B cell (primary cell): ENCODE results near the gene CEMIP2. TPM values are rescaled to one million over a fixed set of nuclear protein-coding genes. Genes with fewer than 3 reads are reported as not detected.

Experiments used
- ATAC-seq: fragments of 200-7000 bp; cut with Tn5 transposase; one replicate; pipeline ENCODE4 v1.10.0; 2021; ENCODE audit warnings: low read depth, mild to moderate bottlenecking, moderate number of reproducible peaks, moderate library complexity
- CTCF ChIA-PET: fragments of 350-600 bp; sonication (Branson Sonifier 250); formaldehyde crosslinking; loops from one replicate; lab custom pipeline; 2021; ENCODE audit warnings: antibody characterized with exemption, inconsistent platforms; lab: Charles Lee
- POLR2A ChIA-PET: fragments of 350-600 bp; sonication (Branson Sonifier 250); formaldehyde crosslinking; loops from one replicate; lab custom pipeline; 2021; ENCODE audit warnings: antibody characterized with exemption; lab: Charles Lee
- DNase-seq: peaks from one replicate; pipeline ENCODE4 v3.0.0; 2013
- H2AFZ ChIP-seq: 2 replicates; pipeline ENCODE4 v1.6.1; 2012; ENCODE audit warnings: mild to moderate bottlenecking, low read depth, low read length; ENCODE audit not compliant: insufficient read depth, poor library complexity, severe bottlenecking
- H3K27ac ChIP-seq, 2 donors: 1 replicate in 1 of 2; 2 replicates in 1 of 2; pipeline ENCODE4 v1.5.1; 2012 to 2013; ENCODE audit warnings: low read length in 2 of 2, mild to moderate bottlenecking in 2 of 2, moderate library complexity in 1 of 2
- H3K27me3 ChIP-seq, 4 experiments: fragments of 200-600 bp in 1 of 4; sonication (generic) in 1 of 4; replicated peaks in 1 of 4; 1 replicate in 2 of 4; 2 replicates in 2 of 4; pipeline versions ENCODE4 v1.6.1 to v1.7.0; 2013 to 2016; ENCODE audit warnings: low read length in 3 of 4, mild to moderate bottlenecking in 2 of 4, mixed read lengths in 1 of 4, moderate library complexity in 1 of 4; ENCODE audit not compliant: insufficient read depth in 4 of 4, control insufficient read depth in 3 of 4; ENCODE audit errors: control extremely low read depth in 1 of 4
- H3K36me3 ChIP-seq, 2 experiments: replicated peaks in 1 of 2; 1 replicate in 1 of 2; 2 replicates in 1 of 2; pipeline versions ENCODE4 v1.6.1 to v1.7.1; 2013; ENCODE audit warnings: low read length in 1 of 2; ENCODE audit not compliant: insufficient read depth in 2 of 2, control insufficient read depth in 1 of 2; ENCODE audit errors: control extremely low read depth in 1 of 2, extremely low read depth in 1 of 2
- H3K4me1 ChIP-seq, 2 donors: fragments of 200-600 bp in 1 of 2; sonication (generic) in 1 of 2; 1 replicate in 1 of 2; 2 replicates in 1 of 2; pipeline versions ENCODE4 v1.5.1 to v1.6.1; 2013 to 2017; ENCODE audit warnings: low read length in 2 of 2; ENCODE audit not compliant: control insufficient read depth in 2 of 2, insufficient read depth in 2 of 2
- H3K4me2 ChIP-seq: replicated peaks from 2 replicates; pipeline ENCODE3; 2012; ENCODE audit warnings: mild to moderate bottlenecking, low read depth, low read length; ENCODE audit not compliant: poor library complexity, severe bottlenecking
- H3K4me3 ChIP-seq, 5 experiments: fragments of 200-600 bp in 1 of 5; sonication (generic) in 1 of 5; 1 replicate in 3 of 5; 2 replicates in 2 of 5; pipeline versions ENCODE4 v1.5.1 to v1.7.0; 2011 to 2016; ENCODE audit warnings: low read length in 4 of 5, mild to moderate bottlenecking in 4 of 5, low read depth in 2 of 5, control low read depth in 1 of 5, moderate library complexity in 1 of 5; ENCODE audit not compliant: insufficient read depth in 1 of 5; ENCODE audit errors: control extremely low read depth in 1 of 5, extremely low read depth in 1 of 5
- H3K79me2 ChIP-seq: fragments of 200-600 bp; sonication (generic); one replicate; pipeline ENCODE4 v1.6.0; 2016; ENCODE audit warnings: low read length; ENCODE audit not compliant: control insufficient read depth, insufficient read depth
- H3K9ac ChIP-seq: fragments of 200-600 bp; sonication (generic); 2 replicates; pipeline ENCODE4 v1.6.1; 2017; ENCODE audit warnings: mild to moderate bottlenecking, low read length, moderate library complexity
- H3K9me3 ChIP-seq, 3 donors: one replicate each; pipeline versions ENCODE4 v1.6.1 to v1.7.1; 2013; ENCODE audit warnings: low read length in 2 of 3; ENCODE audit not compliant: control insufficient read depth in 2 of 3, insufficient read depth in 1 of 3; ENCODE audit errors: control extremely low read depth in 1 of 3
- H4K20me1 ChIP-seq: 2 replicates; pipeline ENCODE4 v1.6.0; 2012; ENCODE audit warnings: mild to moderate bottlenecking, low read length; ENCODE audit not compliant: insufficient read depth, control insufficient read depth, poor library complexity, severe bottlenecking
- H3K27ac Mint-ChIP-seq: one replicate; pipeline ENCODE4 v1.8.0; 2021; ENCODE audit warnings: mixed read lengths
- H3K27me3 Mint-ChIP-seq: one replicate; pipeline ENCODE4 v1.8.0; 2021; ENCODE audit warnings: mixed read lengths
- H3K4me1 Mint-ChIP-seq: one replicate; pipeline ENCODE4 v1.8.0; 2021; ENCODE audit warnings: mixed read lengths
- H3K4me3 Mint-ChIP-seq: one replicate; pipeline ENCODE4 v1.8.0; 2021; ENCODE audit warnings: mixed read lengths
- H3K9me3 Mint-ChIP-seq: one replicate; pipeline ENCODE4 v1.8.0; 2022; ENCODE audit warnings: mixed read lengths; ENCODE audit not compliant: insufficient read depth
- EZH2 ChIP-seq: IDR thresholded peaks from 2 replicates; pipeline ENCODE4 v1.6.1; 2012; ENCODE audit warnings: borderline replicate concordance, low read depth, mild to moderate bottlenecking, moderate library complexity, low read length; ENCODE audit not compliant: insufficient read depth, poor library complexity, severe bottlenecking
- WGBS: methylation state at CpG from one replicate; pipeline ENCODE4 v1.1.5; 2013; ENCODE audit warnings: missing lambda C conversion rate; ENCODE audit not compliant: insufficient coverage; 5-methylcytosine and 5-hydroxymethylcytosine counted together
- intact Hi-C: fragments of 100-400 bp; cut with micrococcal nuclease; formaldehyde crosslinking; loops from one replicate; pipeline ENCODE4 v1.10.0; 2022
- polyA plus RNA-seq: library from polyadenylated mRNA; depleted of rRNA; stranded (reverse); fragments of >200 nt; gene quantifications from 2 replicates; pipeline ENCODE4 v1.2.3, GENCODE V29; 2012
- total RNA-seq, 2 donors: library from RNA; stranded (reverse); fragments of 120-200 nt in 1 of 2; gene quantifications; 1 replicate in 1 of 2; 2 replicates in 1 of 2; pipeline versions ENCODE4 v1.2.3 to v1.2.4, GENCODE V29; 2013 to 2022
- TF ChIP-seq, protein P1 (sequence below): fragments of 200-600 bp; IDR thresholded peaks from one replicate; pipeline ENCODE4 v1.8.0; 2022; ENCODE audit warnings: antibody characterized with exemption, mild to moderate bottlenecking

The CEMIP2 gene
- total and polyA plus RNA-seq, 2 donors (not counting 1 experiment from before 2014, with no cell fraction given): 35.4 to 90.6 TPM

DNA sequence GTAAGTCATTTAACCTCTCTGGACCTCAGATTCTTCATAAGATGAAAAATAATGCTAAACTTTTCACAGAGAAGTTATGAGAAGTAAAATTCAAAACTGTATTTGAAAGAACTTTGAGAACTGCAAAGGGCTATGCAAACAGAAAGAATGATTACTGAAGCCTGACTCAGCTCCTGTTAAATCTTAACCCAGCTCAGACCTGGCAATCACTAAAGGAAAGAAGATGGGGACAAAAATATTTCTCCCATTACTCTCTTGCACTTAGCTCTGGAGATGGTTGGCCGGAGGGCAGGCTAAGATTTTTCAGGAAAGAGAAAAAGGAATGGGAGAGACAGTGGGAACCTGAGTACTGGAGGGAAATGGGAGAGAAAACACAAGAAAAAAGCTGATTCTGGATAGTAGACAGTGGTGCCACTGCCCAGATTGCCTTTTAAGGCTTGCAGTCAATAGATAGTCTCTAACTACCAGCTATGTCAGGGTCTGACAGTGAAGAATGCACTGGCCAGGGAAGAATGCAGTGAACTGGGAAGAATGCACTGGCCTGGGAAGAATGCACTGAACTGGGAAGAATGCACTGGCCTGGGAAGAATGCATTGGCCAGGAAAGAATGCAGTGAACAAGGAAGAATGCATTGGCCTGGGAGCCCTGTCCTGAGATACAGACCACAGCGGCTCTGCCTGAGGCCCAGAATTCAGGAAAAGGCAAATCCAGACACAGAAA is 25.2 kb upstream of the CEMIP2 start:
- Histone ChIP-seq H3K27me3 (no peaks in the 10 kb centered on the region), H4K20me1 (no peaks in the 10 kb centered on the region), H3K9ac (no peak overlapping the region), H3K9me3 (peaks cover 0 to 7% (median 0%) of the 10 kb centered on the region in 3 donors), H3K4me2 (peak overlapping the region; percentile 63), H3K79me2 (no peaks in the 10 kb centered on the region), H3K4me1 (peaks cover 75 to 78% of the 10 kb centered on the region in 2 donors), H2AFZ (no peak overlapping the region), H3K27ac (peak overlapping the region; percentile 84 to 92), H3K36me3 (no peaks in the 10 kb centered on the region), H3K4me3 (no peak overlapping the region)
- no CpG with 5 or more reads among the region's 2 CpGs for WGBS
- H3K4me3 Mint-ChIP-seq: peak overlapping the region; percentile 51
- no peaks in the 10 kb centered on the region for H3K27me3 Mint-ChIP-seq
- TF ChIP-seq, protein P1, sequence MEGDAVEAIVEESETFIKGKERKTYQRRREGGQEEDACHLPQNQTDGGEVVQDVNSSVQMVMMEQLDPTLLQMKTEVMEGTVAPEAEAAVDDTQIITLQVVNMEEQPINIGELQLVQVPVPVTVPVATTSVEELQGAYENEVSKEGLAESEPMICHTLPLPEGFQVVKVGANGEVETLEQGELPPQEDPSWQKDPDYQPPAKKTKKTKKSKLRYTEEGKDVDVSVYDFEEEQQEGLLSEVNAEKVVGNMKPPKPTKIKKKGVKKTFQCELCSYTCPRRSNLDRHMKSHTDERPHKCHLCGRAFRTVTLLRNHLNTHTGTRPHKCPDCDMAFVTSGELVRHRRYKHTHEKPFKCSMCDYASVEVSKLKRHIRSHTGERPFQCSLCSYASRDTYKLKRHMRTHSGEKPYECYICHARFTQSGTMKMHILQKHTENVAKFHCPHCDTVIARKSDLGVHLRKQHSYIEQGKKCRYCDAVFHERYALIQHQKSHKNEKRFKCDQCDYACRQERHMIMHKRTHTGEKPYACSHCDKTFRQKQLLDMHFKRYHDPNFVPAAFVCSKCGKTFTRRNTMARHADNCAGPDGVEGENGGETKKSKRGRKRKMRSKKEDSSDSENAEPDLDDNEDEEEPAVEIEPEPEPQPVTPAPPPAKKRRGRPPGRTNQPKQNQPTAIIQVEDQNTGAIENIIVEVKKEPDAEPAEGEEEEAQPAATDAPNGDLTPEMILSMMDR: no peak
- TF ChIP-seq EZH2: no peak
- DNase-seq: no peak
- no peaks in the 10 kb centered on the region for H3K9me3 Mint-ChIP-seq
- ChIA-PET POLR2A (interaction anchor here (1.2 to 3.6 kb wide), 3 partner anchors 10 to 24 kb away, joined by 4 to 15 read pairs (median 5); no protein-coding TSS in a partner anchor), CTCF (interaction anchor here (0.6 to 10.1 kb wide), 6 partner anchors 11 to 26 kb away, joined by 3 to 96 read pairs (median 40); no protein-coding TSS in a partner anchor)
- intact Hi-C loops: loop anchor here (10.0 kb wide), 2 partner anchors 571 to 1379 kb away; partner anchors contain the start of genes KLF9 and ZFAND5
- no peak for ATAC-seq
- H3K27ac Mint-ChIP-seq: peak overlapping the region; percentile 93
- peaks cover 70% of the 10 kb centered on the region for H3K4me1 Mint-ChIP-seq

DNA sequence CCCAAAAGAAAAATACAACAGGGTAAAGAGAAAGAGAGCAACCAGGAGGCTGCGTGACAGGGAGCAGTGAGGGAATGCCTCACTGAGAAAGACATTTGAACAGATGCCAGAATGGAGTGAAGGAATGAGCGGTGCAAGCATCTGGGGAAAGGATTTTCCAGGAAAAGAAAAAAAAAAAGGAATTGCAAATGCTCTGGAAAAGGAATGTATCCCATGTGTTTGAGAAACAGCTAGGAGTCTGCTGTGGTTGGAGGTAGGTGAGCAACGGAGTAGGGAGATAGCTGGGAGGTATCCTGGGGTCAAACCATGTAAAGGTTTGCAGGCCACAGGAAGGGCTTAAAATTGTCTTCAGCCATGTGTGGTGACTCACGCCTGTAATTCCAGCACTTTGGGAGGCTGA is 23.6 kb upstream of the CEMIP2 start:
- peaks cover 57% of the 10 kb centered on the region for H3K4me1 Mint-ChIP-seq
- POLR2A ChIA-PET: no interaction called here
- intact Hi-C loops: loop anchor here (10.0 kb wide), 2 partner anchors 573 to 1377 kb away; partner anchors contain the start of genes KLF9 and ZFAND5

More for the DNA sequence above, 23.6 kb upstream of the CEMIP2 start:
- Histone ChIP-seq H3K4me3 (no peak overlapping the region), H4K20me1 (no peaks in the 10 kb centered on the region), H3K79me2 (no peaks in the 10 kb centered on the region), H3K9me3 (peaks cover 0 to 5% (median 0%) of the 10 kb centered on the region in 3 donors), H3K4me2 (no peak overlapping the region), H2AFZ (no peak overlapping the region), H3K36me3 (no peaks in the 10 kb centered on the region), H3K27ac (peak overlapping the region in 1 of 2 donors; percentile 84), H3K4me1 (peaks cover 62 to 63% of the 10 kb centered on the region in 2 donors), H3K27me3 (no peaks in the 10 kb centered on the region), H3K9ac (no peak overlapping the region)
- H3K9me3 Mint-ChIP-seq: no peaks in the 10 kb centered on the region
- TF ChIP-seq, protein P1: no peak
- TF ChIP-seq EZH2: no peak
- CTCF ChIA-PET: interaction anchor here (0.8 to 7.2 kb wide), 7 partner anchors 9 to 233 kb away, joined by 3 to 73 read pairs (median 6); no protein-coding TSS in a partner anchor
- peak overlapping the region; percentile 59 for H3K27ac Mint-ChIP-seq
- DNase-seq: no peak
- 98% methylated on average over 3 of the region's 4 CpGs for WGBS
- H3K27me3 Mint-ChIP-seq: no peaks in the 10 kb centered on the region
- peak overlapping the region; percentile 6 for H3K4me3 Mint-ChIP-seq
- no peak for ATAC-seq
